GM23338 (cell line): ENCODE measurements around the gene NEURL1. TPM values are rescaled to one million over a fixed set of nuclear protein-coding genes. Genes with fewer than 3 reads are reported as not detected.

Experiments used
- ATAC-seq: fragments of 200-7000 bp; cut with Tn5 transposase; 3 replicates; pipeline ENCODE4 v1.9.1; 2020
- DNase-seq: peaks from one replicate; pipeline ENCODE4 v3.0.0-alpha.2; 2015; ENCODE audit warnings: low spot score
- H2AFZ ChIP-seq: fragments of 200-600 bp; sonication (generic); 2 replicates; pipeline ENCODE4 v1.8.0; 2016; ENCODE audit warnings: antibody characterized with exemption, mild to moderate bottlenecking, moderate library complexity
- H3F3A ChIP-seq: fragments of 200-600 bp; sonication (generic); replicated peaks from 2 replicates; pipeline ENCODE4 v1.8.0; 2017; ENCODE audit warnings: antibody characterized with exemption, mixed run types, low read depth
- H3K27ac ChIP-seq: fragments of 200-600 bp; sonication (generic); 2 replicates; pipeline ENCODE4 v1.6.1; 2016; ENCODE audit warnings: low read depth
- H3K27me3 ChIP-seq: fragments of 200-600 bp; sonication (generic); 2 replicates; pipeline ENCODE4 v1.8.0; 2016; ENCODE audit warnings: mild to moderate bottlenecking, mixed run types, moderate library complexity; ENCODE audit not compliant: insufficient read depth
- H3K36me3 ChIP-seq: fragments of 200-600 bp; sonication (generic); 2 replicates; pipeline ENCODE4 v1.8.0; 2016; ENCODE audit warnings: mild to moderate bottlenecking; ENCODE audit not compliant: insufficient read depth
- H3K4me1 ChIP-seq: fragments of 200-600 bp; sonication (generic); 2 replicates; pipeline ENCODE4 v1.8.0; 2016; ENCODE audit warnings: mild to moderate bottlenecking, moderate library complexity; ENCODE audit not compliant: insufficient read depth
- H3K4me2 ChIP-seq: fragments of 200-600 bp; sonication (generic); 2 replicates; pipeline ENCODE4 v1.7.1; 2017; ENCODE audit warnings: mixed run types
- H3K4me3 ChIP-seq: fragments of 200-600 bp; sonication (generic); 2 replicates; pipeline ENCODE4 v1.6.1; 2016; ENCODE audit warnings: mixed run types
- H3K79me2 ChIP-seq: fragments of 200-600 bp; sonication (generic); replicated peaks from 2 replicates; pipeline ENCODE4 v1.8.0; 2017; ENCODE audit warnings: mild to moderate bottlenecking; ENCODE audit not compliant: insufficient read depth
- H3K9me2 ChIP-seq: fragments of 200-600 bp; sonication (generic); 2 replicates; pipeline ENCODE4 v1.8.0; 2017; ENCODE audit not compliant: insufficient read depth
- H4K20me1 ChIP-seq: fragments of 200-600 bp; sonication (generic); replicated peaks from 2 replicates; pipeline ENCODE4 v1.8.0; 2017; ENCODE audit warnings: mild to moderate bottlenecking; ENCODE audit not compliant: insufficient read depth
- H3K27ac Mint-ChIP-seq: 2 replicates; pipeline ENCODE4 v1.8.0; 2020; ENCODE audit warnings: inconsistent platforms, mild to moderate bottlenecking, moderate library complexity, mixed read lengths
- H3K27me3 Mint-ChIP-seq: 3 replicates; pipeline ENCODE4 v1.8.0; 2022; ENCODE audit warnings: low read depth, mild to moderate bottlenecking, moderate library complexity, mixed read lengths, inconsistent platforms; ENCODE audit not compliant: insufficient read depth, poor library complexity
- H3K36me3 Mint-ChIP-seq: 3 replicates; pipeline ENCODE4 v1.8.0; 2021; ENCODE audit warnings: low read depth, mild to moderate bottlenecking, inconsistent platforms, moderate library complexity, mixed read lengths
- H3K4me1 Mint-ChIP-seq: 3 replicates; pipeline ENCODE4 v1.8.0; 2020; ENCODE audit warnings: mild to moderate bottlenecking, inconsistent platforms, mixed read lengths
- H3K4me3 Mint-ChIP-seq: 3 replicates; pipeline ENCODE4 v1.8.0; 2021; ENCODE audit warnings: moderate library complexity, mild to moderate bottlenecking, inconsistent platforms, mixed read lengths
- H3K9me3 Mint-ChIP-seq: 3 replicates; pipeline ENCODE4 v1.8.0; 2020; ENCODE audit warnings: moderate library complexity, mild to moderate bottlenecking, inconsistent platforms, mixed read lengths
- CREB1 ChIP-seq: fragments of 250-450 bp; sonication (Bioruptor Pico); IDR thresholded peaks from 2 replicates; pipeline ENCODE4 v1.5.0; 2020; ENCODE audit warnings: low read depth, mild to moderate bottlenecking, moderate library complexity
- CTCF ChIP-seq, 2 experiments: fragments of 200-600 bp in 1 of 2; sonication (generic) in 1 of 2; conservative IDR thresholded peaks; 2 replicates each; pipeline versions ENCODE4 v1.5.1 to v1.6.1; 2016 to 2017; ENCODE audit warnings: antibody characterized with exemption in 2 of 2, low read depth in 2 of 2, mild to moderate bottlenecking in 2 of 2, moderate library complexity in 1 of 2
- ETS1 ChIP-seq: IDR thresholded peaks from 2 replicates; pipeline ENCODE4 v1.6.1; 2016; ENCODE audit warnings: antibody characterized with exemption
- EZH2 ChIP-seq: fragments of 200-600 bp; sonication (generic); IDR thresholded peaks from one replicate; pipeline ENCODE4 v1.8.0; 2017; ENCODE audit warnings: antibody characterized with exemption, mild to moderate bottlenecking, low read depth; ENCODE audit not compliant: unreplicated experiment
- JUNB ChIP-seq: IDR thresholded peaks from one replicate; pipeline ENCODE4 v1.6.1; 2016; ENCODE audit warnings: antibody characterized with exemption; ENCODE audit not compliant: unreplicated experiment
- NANOG ChIP-seq: IDR thresholded peaks from 2 replicates; pipeline ENCODE4 v1.6.1; 2016; ENCODE audit warnings: antibody characterized with exemption, borderline replicate concordance
- REST ChIP-seq: IDR thresholded peaks from one replicate; pipeline ENCODE4 v1.6.1; 2018; ENCODE audit warnings: antibody characterized with exemption; ENCODE audit not compliant: unreplicated experiment
- ZNF331 ChIP-seq: fragments of 250-450 bp; sonication (Bioruptor Pico); IDR thresholded peaks from 2 replicates; pipeline ENCODE4 v1.5.0; 2020; ENCODE audit warnings: low read depth, mild to moderate bottlenecking, moderate library complexity
- ZNF462 ChIP-seq: fragments of 250-450 bp; sonication (Bioruptor Pico); IDR thresholded peaks from 2 replicates; pipeline ENCODE4 v1.5.0; 2020; ENCODE audit warnings: mild to moderate bottlenecking, moderate library complexity
- polyA plus RNA-seq: library from polyadenylated mRNA; unstranded; fragments of >200 nt; fragmentation: Nextera tagmentation; extraction: Ambion mirVana; gene quantifications from 2 replicates; pipeline ENCODE4 v1.2.1, GENCODE V29; 2016
- total RNA-seq: library from RNA; depleted of rRNA; stranded (reverse); fragments of >200 nt; shearing (Covaris generic); gene quantifications from 2 replicates; pipeline ENCODE4 v1.2.3, GENCODE V29; 2014

The NEURL1 gene
- total and polyA plus RNA-seq, 2 experiments from 2014 or later = 0.82 to 1.1 TPM

GRCh38 chr10:103456074-103456660 lies 37.3 kb upstream of the NEURL1 start (continued):
- TF ChIP-seq CTCF (conservative IDR thresholded peaks at IDR 0.05; ENCODE audit: low read depth in 2 of 2) (no peak), NANOG (no peak)

GRCh38 chr10:103457176-103457712 lies 36.3 kb upstream of the NEURL1 start:
- Histone ChIP-seq H3K27ac (no peak overlapping the region), H3K4me1 (no peaks in the 10 kb centered on the region; the same call in 1 of the 2 replicates), H3K4me2 (no peak overlapping the region), H2AFZ (no peak overlapping the region), H3K9me2 (no peaks in the 10 kb centered on the region), H3K36me3 (no peaks in the 10 kb centered on the region), H3K4me3 (no peak overlapping the region), H3F3A (no peaks in the 10 kb centered on the region), H3K79me2 (no peaks in the 10 kb centered on the region), H4K20me1 (no peaks in the 10 kb centered on the region), H3K27me3 (no peaks in the 10 kb centered on the region)
- DNase-seq = no peak
- Mint-ChIP-seq H3K9me3 (no peaks in the 10 kb centered on the region; the same call in 2 of the 3 replicates), H3K27ac (no peak overlapping the region), H3K4me1 (peaks cover 6% of the 10 kb centered on the region), H3K4me3 (no peak overlapping the region), H3K36me3 (no peaks in the 10 kb centered on the region; the same call in 2 of the 3 replicates), H3K27me3 (peaks cover 27% of the 10 kb centered on the region)
- no peak for ATAC-seq
- TF ChIP-seq REST = no peak
- no peak for TF ChIP-seq ETS1
- TF ChIP-seq NANOG = no peak
- no peak for TF ChIP-seq ZNF462
- no peak for TF ChIP-seq ZNF331 (CRISPR knock-in tag)
- TF ChIP-seq EZH2 = no peak
- no peak for TF ChIP-seq JUNB
- TF ChIP-seq CREB1 (CRISPR knock-in tag) = no peak
